GM21717 (cell line): ENCODE results near the gene SMAD1.

Experiments
- ATAC-seq: cut with Tn5 transposase; IDR thresholded peaks from one replicate; pipeline ENCODE4 v1.9.1; 2021; ENCODE audit warnings: mild to moderate bottlenecking, moderate library complexity; ENCODE audit not compliant: unreplicated experiment

Gene SMAD1

GRCh38 chr4:145488310-145488709 is 6.7 kb downstream of the SMAD1 start:
- ATAC-seq: no peak

- ATAC-seq: no peak
These were observed 7.9 kb downstream of the SMAD1 start for GRCh38 chr4:145489556-145489955.

DNA sequence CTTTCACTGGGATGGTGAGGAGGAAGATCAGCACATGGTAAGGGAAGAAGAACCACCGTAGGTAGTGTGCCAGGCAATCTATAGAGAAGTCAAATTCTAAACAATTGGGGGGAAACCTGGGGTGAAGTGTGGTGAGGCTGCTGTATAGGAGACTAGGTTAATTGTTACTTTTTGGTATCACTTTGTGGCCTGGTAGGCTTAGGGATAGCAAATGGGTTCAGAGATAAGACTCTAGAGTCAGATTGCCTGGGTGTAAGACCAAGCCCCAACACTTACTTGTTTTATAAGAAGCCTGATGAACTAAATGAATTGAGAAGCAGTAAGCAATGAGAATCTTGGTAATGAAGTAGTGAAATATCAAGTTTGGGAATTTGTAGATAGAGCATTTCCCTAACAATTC is 8.7 kb downstream of the SMAD1 start:
- no peak for ATAC-seq

DNA sequence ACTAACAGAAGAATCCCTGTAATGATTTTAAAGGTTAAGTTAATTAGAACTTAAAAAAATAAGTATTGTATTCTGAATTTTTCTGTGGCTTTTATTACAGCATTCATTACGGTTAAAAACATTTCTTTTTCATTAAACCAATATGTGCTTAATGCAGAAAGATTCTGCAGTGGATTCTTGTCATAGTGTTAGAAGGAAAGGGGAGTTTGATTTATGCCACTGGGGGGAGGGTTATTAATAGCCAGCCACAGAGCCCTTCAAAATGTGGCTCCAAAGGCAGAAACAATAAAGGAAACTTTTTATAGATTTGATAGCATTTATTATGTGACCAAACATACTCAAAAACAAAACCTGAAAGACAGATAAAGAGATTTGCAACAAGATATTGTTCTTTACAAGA is 9.1 kb downstream of the SMAD1 start:
- no peak for ATAC-seq

- no peak for ATAC-seq
These were observed 10.7 kb downstream of the SMAD1 start for GRCh38 chr4:145492376-145492775.

DNA sequence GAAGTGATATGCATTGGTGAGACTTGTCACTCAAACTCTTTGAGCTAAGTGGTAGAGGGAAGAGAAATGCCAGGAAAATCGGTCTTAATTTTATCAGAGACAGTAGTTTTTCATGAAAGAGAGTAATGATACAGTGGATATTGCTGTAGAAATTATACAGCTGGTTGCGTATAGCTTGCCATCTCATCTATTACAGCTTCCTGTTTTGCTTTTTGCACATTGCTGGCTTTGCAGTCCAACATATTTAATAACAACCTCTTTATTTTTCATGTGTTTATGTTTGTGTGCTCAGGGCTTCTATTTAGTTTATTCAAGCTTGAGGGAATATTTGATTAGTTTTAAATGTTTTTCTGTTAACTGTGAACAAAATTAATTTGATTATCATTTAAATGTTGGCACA is 11.5 kb downstream of the SMAD1 start:
- ATAC-seq: no peak

- ATAC-seq: no peak
These were observed 13.1 kb downstream of the SMAD1 start for GRCh38 chr4:145494666-145495270.

DNA sequence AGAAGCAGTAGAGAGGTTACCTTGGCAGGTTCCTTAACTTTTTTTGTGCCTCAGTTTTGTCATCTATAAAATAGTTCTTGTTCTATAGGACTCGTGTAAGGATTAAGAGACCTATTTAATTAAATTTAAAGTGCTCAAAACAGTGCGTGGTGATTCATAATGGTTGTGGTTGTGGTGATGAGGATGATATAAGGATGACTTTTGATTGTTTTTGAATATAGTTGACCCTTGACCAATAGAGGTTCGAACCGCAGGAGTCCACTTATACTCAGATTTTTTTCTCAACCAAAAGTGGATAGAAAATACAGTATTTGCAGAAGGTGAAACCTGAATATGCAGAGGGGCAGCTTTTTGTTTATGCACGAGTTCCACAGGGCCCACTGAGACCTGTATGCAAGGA is 14.6 kb downstream of the SMAD1 start:
- ATAC-seq: no peak

- no peak for ATAC-seq
These were observed 15.8 kb downstream of the SMAD1 start for GRCh38 chr4:145497199-145498149.

GRCh38 chr4:145498430-145498829 is 16.8 kb downstream of the SMAD1 start:
- peak; percentile 64 for ATAC-seq

DNA sequence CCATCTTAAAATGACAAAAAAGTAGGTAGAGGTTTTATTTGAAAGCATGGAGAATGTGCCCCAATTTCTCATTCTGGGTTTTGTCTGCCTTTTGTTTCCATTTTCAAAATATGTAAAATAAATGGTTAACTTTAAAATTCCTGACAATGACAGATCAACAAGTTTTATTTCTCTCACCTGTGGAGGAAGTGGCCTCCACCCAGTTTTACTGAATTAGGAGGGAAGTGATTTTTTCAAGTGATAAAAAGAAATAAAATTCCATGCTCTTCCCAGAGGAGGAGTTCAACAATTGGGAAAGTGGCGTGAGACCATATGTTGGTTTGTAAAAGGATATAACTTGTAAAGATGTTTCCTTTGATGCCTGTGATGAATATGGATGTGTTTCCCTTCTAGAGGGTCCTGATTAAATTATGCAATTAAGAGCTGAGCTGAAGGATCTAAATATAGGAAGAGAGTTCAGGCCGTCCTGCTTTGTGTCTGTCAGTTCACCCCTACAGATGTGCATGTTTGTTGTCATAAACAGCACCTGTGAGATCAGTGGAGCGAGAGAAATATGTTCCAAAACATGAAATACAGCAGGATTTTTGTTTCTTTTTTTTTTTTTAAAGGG is 19.5 kb downstream of the SMAD1 start:
- ATAC-seq: peak; percentile 51

DNA sequence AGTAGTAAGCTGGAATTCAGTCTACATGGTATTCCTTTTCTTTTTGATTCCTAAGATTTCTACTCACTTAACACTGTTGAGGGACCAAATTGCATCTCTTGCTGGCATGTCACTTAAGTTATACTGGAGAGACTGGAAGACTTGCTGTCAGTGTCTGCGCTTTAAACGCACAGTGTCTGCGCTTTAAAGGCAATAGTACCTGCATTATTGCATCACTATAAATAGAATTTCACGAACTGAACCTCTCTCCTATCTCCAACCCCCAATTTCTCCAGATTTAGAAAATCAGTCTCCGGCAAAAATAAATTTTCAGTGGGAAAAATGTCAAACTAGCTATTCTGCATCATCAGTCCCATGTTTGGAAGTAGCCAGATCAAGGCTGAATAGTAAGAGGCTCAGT is 21.2 kb downstream of the SMAD1 start:
- no peak for ATAC-seq

GRCh38 chr4:145503486-145504072 is 21.9 kb downstream of the SMAD1 start:
- ATAC-seq: no peak

GRCh38 chr4:145505995-145506394 is 24.3 kb downstream of the SMAD1 start:
- ATAC-seq: no peak

DNA sequence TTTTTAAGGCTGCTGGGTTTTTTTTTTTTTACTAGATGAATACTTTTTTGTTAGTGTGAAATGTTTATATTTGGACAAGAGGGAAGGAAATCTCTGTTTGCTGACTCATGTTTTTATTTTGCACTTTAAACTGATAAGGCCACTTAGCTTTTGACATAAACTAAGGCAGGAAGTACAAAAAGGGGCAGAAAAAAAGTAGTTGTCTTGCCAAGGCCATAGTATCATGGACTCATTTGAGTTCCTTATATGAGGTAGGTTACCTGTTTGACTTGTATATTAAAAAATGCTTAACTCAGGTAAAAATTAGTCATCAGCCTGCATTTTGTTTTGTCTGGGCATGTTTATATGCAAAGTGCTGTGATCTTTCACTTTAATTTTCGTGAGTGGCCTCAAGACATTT is 26.0 kb downstream of the SMAD1 start:
- no peak for ATAC-seq

- no peak for ATAC-seq
These were observed 30.4 kb downstream of the SMAD1 start for GRCh38 chr4:145511913-145512522.

GRCh38 chr4:145513020-145513621 is 31.5 kb downstream of the SMAD1 start:
- no peak for ATAC-seq

GRCh38 chr4:145520172-145520571 is 38.5 kb downstream of the SMAD1 start:
- peak; percentile 65 for ATAC-seq

GRCh38 chr4:145521282-145521681 is 39.6 kb downstream of the SMAD1 start:
- ATAC-seq: peak; percentile 40

GRCh38 chr4:145523117-145523516 is 41.5 kb downstream of the SMAD1 start:
- no peak for ATAC-seq

DNA sequence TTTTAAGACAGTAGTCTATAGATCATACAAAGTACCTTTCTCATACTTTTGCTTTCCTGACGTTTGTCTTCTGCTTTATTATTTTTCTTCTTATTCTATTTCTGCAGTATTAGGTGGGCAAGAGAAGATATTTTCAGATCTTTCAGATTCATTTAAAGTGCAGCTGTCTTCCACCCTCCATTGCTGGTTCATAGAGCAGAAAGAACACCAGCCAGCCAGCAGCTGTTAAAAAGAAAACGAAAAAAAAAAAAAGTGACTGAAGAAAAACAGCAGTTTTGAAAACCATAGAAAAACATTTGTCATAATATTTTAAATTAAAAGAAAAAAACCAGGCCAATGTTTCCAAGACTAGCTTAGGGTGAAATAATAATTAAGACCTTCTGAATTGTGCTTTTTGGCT is 42.9 kb downstream of the SMAD1 start:
- no peak for ATAC-seq
